KMS-11 (cell line): Measurements from ENCODE around the gene NELFA.

Experiments used
- H2AFZ ChIP-seq: fragments of 200-600 bp; sonication (generic); 2 replicates; pipeline ENCODE4 v1.6.1; 2016; ENCODE audit warnings: antibody characterized with exemption, mixed run types, low read depth
- H3K27ac ChIP-seq: fragments of 200-600 bp; sonication (generic); 2 replicates; pipeline ENCODE4 v1.6.1; 2016; ENCODE audit warnings: mild to moderate bottlenecking, mixed run types
- H3K27me3 ChIP-seq: fragments of 200-600 bp; sonication (generic); 2 replicates; pipeline ENCODE4 v1.6.1; 2017; ENCODE audit warnings: mild to moderate bottlenecking, low read depth, mixed run types, moderate library complexity; ENCODE audit not compliant: insufficient read depth
- H3K36me3 ChIP-seq: fragments of 200-600 bp; sonication (generic); 2 replicates; pipeline ENCODE4 v1.6.1; 2017; ENCODE audit warnings: mild to moderate bottlenecking, mixed run types; ENCODE audit not compliant: insufficient read depth
- H3K4me1 ChIP-seq: fragments of 200-600 bp; sonication (generic); 2 replicates; pipeline ENCODE4 v1.6.1; 2016; ENCODE audit warnings: mild to moderate bottlenecking, low read depth, mixed run types; ENCODE audit not compliant: poor library complexity, severe bottlenecking
- H3K4me2 ChIP-seq: fragments of 200-600 bp; sonication (generic); 2 replicates; pipeline ENCODE4 v1.7.0; 2016; ENCODE audit warnings: mild to moderate bottlenecking, mixed run types
- H3K4me3 ChIP-seq: fragments of 200-600 bp; sonication (generic); IDR thresholded peaks from 2 replicates; pipeline ENCODE4 v1.6.1; 2017; ENCODE audit warnings: low read depth, low read length, mixed read lengths; ENCODE audit not compliant: insufficient read depth
- H3K79me2 ChIP-seq: fragments of 200-600 bp; sonication (generic); 2 replicates; pipeline ENCODE4 v1.6.1; 2016; ENCODE audit warnings: low read depth, mixed run types; ENCODE audit not compliant: insufficient read depth
- H3K9ac ChIP-seq: fragments of 200-600 bp; sonication (generic); 2 replicates; pipeline ENCODE4 v1.6.1; 2016; ENCODE audit warnings: mild to moderate bottlenecking, mixed run types
- H4K20me1 ChIP-seq: fragments of 200-600 bp; sonication (generic); 2 replicates; pipeline ENCODE4 v1.6.1; 2016; ENCODE audit warnings: mild to moderate bottlenecking, mixed run types; ENCODE audit not compliant: insufficient read depth
- TF ChIP-seq, protein P1 (sequence below): fragments of 200-600 bp; sonication (generic); conservative IDR thresholded peaks from 2 replicates; pipeline ENCODE4 v1.6.1; 2017; ENCODE audit warnings: low read depth, mild to moderate bottlenecking, antibody characterized with exemption, low read length, moderate library complexity, mixed read lengths

Gene NELFA

DNA sequence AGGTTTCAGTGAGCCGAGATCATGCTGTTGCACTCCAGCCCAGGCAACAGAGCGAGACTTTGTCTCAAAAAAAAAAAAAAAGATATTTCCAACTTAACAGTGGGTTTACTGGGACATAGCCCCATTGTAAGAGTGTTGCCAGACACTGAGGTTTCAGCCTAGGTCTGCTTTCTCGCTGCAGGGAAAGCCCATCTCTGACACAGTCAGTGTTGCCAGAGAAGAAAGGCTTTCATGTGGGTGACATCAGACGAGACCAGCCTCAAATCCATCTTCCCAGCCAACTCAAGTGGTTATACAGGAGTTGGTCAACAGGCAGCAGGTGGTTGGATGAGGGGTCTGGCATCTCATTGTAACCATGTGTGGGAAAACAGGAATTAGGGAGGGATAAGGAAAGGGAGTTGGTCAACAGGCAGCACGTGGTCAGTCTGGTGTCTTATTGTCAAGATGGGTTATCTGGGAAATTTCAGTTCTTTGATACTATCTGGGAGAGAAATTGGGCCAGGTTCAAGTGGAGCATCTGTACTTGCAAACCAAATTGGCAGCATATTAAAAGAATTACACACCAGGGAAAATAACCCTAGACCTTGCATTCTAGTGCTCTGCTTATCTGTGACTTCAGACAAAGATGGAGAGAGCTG lies 41.1 kb downstream of the NELFA start:
- no peaks in the 10 kb centered on the region; the same call in 1 of the 2 replicates for H3K36me3 ChIP-seq
- no peaks in the 10 kb centered on the region for H4K20me1 ChIP-seq
- no peak overlapping the region for H2AFZ ChIP-seq
- no peak overlapping the region for H3K9ac ChIP-seq
- H3K79me2 ChIP-seq: peaks cover 5% of the 10 kb centered on the region; the same call in 1 of the 2 replicates
- no peaks in the 10 kb centered on the region for H3K27me3 ChIP-seq
- TF ChIP-seq, protein P1, sequence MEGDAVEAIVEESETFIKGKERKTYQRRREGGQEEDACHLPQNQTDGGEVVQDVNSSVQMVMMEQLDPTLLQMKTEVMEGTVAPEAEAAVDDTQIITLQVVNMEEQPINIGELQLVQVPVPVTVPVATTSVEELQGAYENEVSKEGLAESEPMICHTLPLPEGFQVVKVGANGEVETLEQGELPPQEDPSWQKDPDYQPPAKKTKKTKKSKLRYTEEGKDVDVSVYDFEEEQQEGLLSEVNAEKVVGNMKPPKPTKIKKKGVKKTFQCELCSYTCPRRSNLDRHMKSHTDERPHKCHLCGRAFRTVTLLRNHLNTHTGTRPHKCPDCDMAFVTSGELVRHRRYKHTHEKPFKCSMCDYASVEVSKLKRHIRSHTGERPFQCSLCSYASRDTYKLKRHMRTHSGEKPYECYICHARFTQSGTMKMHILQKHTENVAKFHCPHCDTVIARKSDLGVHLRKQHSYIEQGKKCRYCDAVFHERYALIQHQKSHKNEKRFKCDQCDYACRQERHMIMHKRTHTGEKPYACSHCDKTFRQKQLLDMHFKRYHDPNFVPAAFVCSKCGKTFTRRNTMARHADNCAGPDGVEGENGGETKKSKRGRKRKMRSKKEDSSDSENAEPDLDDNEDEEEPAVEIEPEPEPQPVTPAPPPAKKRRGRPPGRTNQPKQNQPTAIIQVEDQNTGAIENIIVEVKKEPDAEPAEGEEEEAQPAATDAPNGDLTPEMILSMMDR: no peak
- no peaks in the 10 kb centered on the region for H3K4me1 ChIP-seq
- no peak overlapping the region for H3K27ac ChIP-seq
- no peak overlapping the region for H3K4me3 ChIP-seq
- no peak overlapping the region for H3K4me2 ChIP-seq

DNA sequence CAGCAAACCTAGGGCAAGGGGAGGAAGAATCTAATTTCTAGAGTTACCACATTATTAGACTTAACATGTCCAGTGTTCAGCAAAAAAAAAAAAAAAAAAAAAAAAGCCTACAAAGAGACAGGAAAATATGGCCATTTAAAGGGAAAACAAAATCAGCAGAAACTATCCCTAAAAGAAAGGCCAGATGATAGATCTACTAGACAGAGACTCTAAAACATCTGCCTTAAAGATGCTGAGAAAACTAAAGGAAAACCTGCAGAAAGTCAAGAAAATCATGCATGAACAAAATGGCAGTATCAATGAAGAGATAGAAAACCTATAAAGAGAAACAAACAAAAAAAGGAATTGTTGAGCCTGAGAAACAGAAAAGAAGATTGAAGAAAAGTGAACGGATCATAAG lies 43.8 kb downstream of the NELFA start:
- TF ChIP-seq, protein P1: no peak
- no peak overlapping the region for H3K27ac ChIP-seq
- H3K79me2 ChIP-seq: peaks cover 10% of the 10 kb centered on the region; the same call in 1 of the 2 replicates
- no peaks in the 10 kb centered on the region; the same call in 1 of the 2 replicates for H3K36me3 ChIP-seq
- no peaks in the 10 kb centered on the region for H4K20me1 ChIP-seq
- no peak overlapping the region for H2AFZ ChIP-seq
- no peak overlapping the region for H3K4me3 ChIP-seq
- no peaks in the 10 kb centered on the region for H3K27me3 ChIP-seq
- H3K4me1 ChIP-seq: no peaks in the 10 kb centered on the region
- no peak overlapping the region for H3K9ac ChIP-seq
- H3K4me2 ChIP-seq: no peak overlapping the region

DNA sequence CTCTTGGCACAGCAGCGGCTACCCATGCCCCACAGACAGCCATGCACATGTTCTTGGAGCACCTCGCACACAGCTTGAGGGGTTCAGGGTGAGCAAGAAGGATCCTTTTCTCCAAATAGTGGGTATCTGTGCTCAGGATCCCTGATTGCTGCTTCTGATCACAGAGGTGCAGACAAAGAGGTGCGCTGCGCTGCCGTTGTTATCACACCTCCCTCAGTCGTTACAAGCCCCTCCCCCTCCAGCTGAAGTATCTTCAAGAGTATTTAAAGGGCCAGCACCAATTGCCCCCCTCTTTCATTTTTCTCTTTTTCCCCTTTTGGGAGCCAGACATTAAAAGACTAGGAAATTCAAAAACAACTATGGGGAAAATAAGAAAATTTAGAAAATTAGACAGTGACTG lies 44.3 kb downstream of the NELFA start:
- Histone ChIP-seq H4K20me1 (no peaks in the 10 kb centered on the region), H2AFZ (no peak overlapping the region), H3K27ac (no peak overlapping the region), H3K4me3 (no peak overlapping the region), H3K4me1 (no peaks in the 10 kb centered on the region), H3K27me3 (no peaks in the 10 kb centered on the region), H3K79me2 (peaks cover 10% of the 10 kb centered on the region; the same call in 1 of the 2 replicates), H3K36me3 (no peaks in the 10 kb centered on the region; the same call in 1 of the 2 replicates), H3K9ac (no peak overlapping the region), H3K4me2 (no peak overlapping the region)
- TF ChIP-seq, protein P1: no peak

DNA sequence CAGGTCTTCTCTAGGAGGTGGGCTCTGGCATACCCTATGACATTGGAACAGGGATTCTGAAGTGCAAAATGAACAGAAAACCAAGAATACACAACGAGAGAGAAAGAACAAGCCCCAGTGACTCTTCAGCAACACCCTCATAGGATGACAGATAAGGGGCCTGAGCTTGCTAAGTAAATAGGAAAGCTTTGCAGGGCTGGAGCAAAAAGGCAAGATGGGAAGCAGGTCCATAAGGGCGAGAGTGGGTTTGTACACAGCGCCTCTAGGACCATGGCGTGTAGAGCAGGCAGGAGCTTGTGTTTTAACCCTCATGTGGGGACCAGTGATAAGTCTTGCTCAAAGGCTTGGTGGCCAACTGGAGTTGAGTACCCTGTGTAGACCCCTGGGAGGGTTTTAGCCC lies 45.8 kb downstream of the NELFA start:
- no peaks in the 10 kb centered on the region for H3K27me3 ChIP-seq
- no peak overlapping the region for H3K27ac ChIP-seq
- H3K4me1 ChIP-seq: no peaks in the 10 kb centered on the region
- no peak overlapping the region for H2AFZ ChIP-seq
- H3K79me2 ChIP-seq: peaks cover 10% of the 10 kb centered on the region; the same call in 1 of the 2 replicates
- no peaks in the 10 kb centered on the region for H4K20me1 ChIP-seq
- H3K4me2 ChIP-seq: no peak overlapping the region
- H3K36me3 ChIP-seq: no peaks in the 10 kb centered on the region; the same call in 1 of the 2 replicates
- no peak overlapping the region for H3K9ac ChIP-seq
- TF ChIP-seq, protein P1: no peak
- no peak overlapping the region for H3K4me3 ChIP-seq
